ENCODE measurements around the gene ABI3. TPM values are rescaled to one million over a fixed set of nuclear protein-coding genes. Genes with fewer than 3 reads are reported as not detected.
"Not testable (repeated sequence)": the region's sequence is repeated elsewhere in the genome, so short reads cannot be mapped to it uniquely, and the experiment has no call there.

Gene ABI3
- total RNA-seq, 1 experiment from 2014 or later = not detected

- H3K36me3 ChIP-seq (ENCODE audit: control insufficient read depth, insufficient read depth, low read length) = no peaks in the 10 kb centered on the region
- H3K4me1 ChIP-seq (ENCODE audit: control insufficient read depth, insufficient read depth, low read length) = no peaks in the 10 kb centered on the region
- no peak overlapping the region for H3K27ac ChIP-seq (ENCODE audit: low read length)
- no TSS peak for BruUV-seq (replicated peaks)
- intact Hi-C loops (cut with micrococcal nuclease; ENCODE audit: unreplicated experiment) = no loop called here
- ChIA-PET CTCF (no interaction called here), POLR2A (interaction anchor here (0.6 kb wide), 2 partner anchors 8 to 19 kb away, joined by 3 to 4 read pairs; no protein-coding TSS in a partner anchor)
- no peak for ATAC-seq
- H3K4me3 ChIP-seq (ENCODE audit: low read depth in 2 of 2, low read length in 2 of 2) = no peak overlapping the region
- TF ChIP-seq TCF7L2 (IDR thresholded peaks at IDR 0.05; ENCODE audit: low read depth, low read length) (no peak), REST (IDR thresholded peaks at IDR 0.05; ENCODE audit: insufficient read depth in 1 of 2, low read depth in 2 of 2, low read length in 1 of 2) (no peak), CTCF (IDR thresholded peaks at IDR 0.05) (no peak), SIN3A (IDR thresholded peaks at IDR 0.05; ENCODE audit: borderline replicate concordance, insufficient read depth, low read depth, low read length) (no peak), POLR2AphosphoS5 (IDR thresholded peaks at IDR 0.05; ENCODE audit: low read depth, low read length) (no peak)
- DNase-seq (ENCODE audit: low read depth, low spot score) = no peak
- peaks cover 36% of the 10 kb centered on the region for H3K27me3 ChIP-seq (ENCODE audit: control insufficient read depth, insufficient read depth, low read length)
- in situ Hi-C loops (cut with HindIII; ENCODE audit: low pct_unique_long_range_greater_than_20kb, low sequenced_read_pairs) = no loop called here
- no peaks in the 10 kb centered on the region; the same call in 1 of the 2 replicates for H3K9me3 ChIP-seq (ENCODE audit: control insufficient read depth, insufficient read depth, low read depth, low read length)
These were observed 40.3 kb upstream of the ABI3 start for GRCh38 chr17:49170216-49170615.

GRCh38 chr17:49170711-49171110 is 39.8 kb upstream of the ABI3 start:
- in situ Hi-C loops (cut with HindIII; ENCODE audit: low pct_unique_long_range_greater_than_20kb, low sequenced_read_pairs); BruUV-seq (replicated peaks); H3K9me3 ChIP-seq (ENCODE audit: control insufficient read depth, insufficient read depth, low read depth, low read length); H3K27ac ChIP-seq (ENCODE audit: low read length); H3K36me3 ChIP-seq (ENCODE audit: control insufficient read depth, insufficient read depth, low read length); intact Hi-C loops (cut with micrococcal nuclease; ENCODE audit: unreplicated experiment); H3K4me3 ChIP-seq (ENCODE audit: low read depth in 2 of 2, low read length in 2 of 2); H3K4me1 ChIP-seq (ENCODE audit: control insufficient read depth, insufficient read depth, low read length); ATAC-seq; DNase-seq (ENCODE audit: low read depth, low spot score): not testable (repeated sequence)
- POLR2A ChIA-PET = interaction anchor here (0.6 kb wide), 2 partner anchors 9 to 19 kb away, joined by 3 to 4 read pairs; no protein-coding TSS in a partner anchor
- peaks cover 34% of the 10 kb centered on the region for H3K27me3 ChIP-seq (ENCODE audit: control insufficient read depth, insufficient read depth, low read length)
- CTCF ChIA-PET = interaction anchor here (0.5 kb wide), 1 partner anchor 771 kb away, joined by 3 read pairs; no protein-coding TSS in a partner anchor

- not testable (repeated sequence) for BruUV-seq (replicated peaks); H3K27me3 ChIP-seq (ENCODE audit: control insufficient read depth, insufficient read depth, low read length)
These were observed 34.5 kb upstream of the ABI3 start for GRCh38 chr17:49175978-49176377.

More at GRCh38 chr17:49175978-49176377, 34.5 kb upstream of the ABI3 start:
- H3K36me3 ChIP-seq (ENCODE audit: control insufficient read depth, insufficient read depth, low read length); H3K27ac ChIP-seq (ENCODE audit: low read length); in situ Hi-C loops (cut with HindIII; ENCODE audit: low pct_unique_long_range_greater_than_20kb, low sequenced_read_pairs); CTCF ChIA-PET; DNase-seq (ENCODE audit: low read depth, low spot score); POLR2A ChIA-PET; H3K4me1 ChIP-seq (ENCODE audit: control insufficient read depth, insufficient read depth, low read length); ATAC-seq; intact Hi-C loops (cut with micrococcal nuclease; ENCODE audit: unreplicated experiment); H3K4me3 ChIP-seq (ENCODE audit: low read depth in 2 of 2, low read length in 2 of 2): not testable (repeated sequence)
- peaks cover 13% of the 10 kb centered on the region for H3K9me3 ChIP-seq (ENCODE audit: control insufficient read depth, insufficient read depth, low read depth, low read length)

Data from Panc1 (cell line).